WTC11 (cell line): ENCODE measurements around the gene FAN1. TPM values are rescaled to one million over a fixed set of nuclear protein-coding genes. Genes with fewer than 3 reads are reported as not detected.

Experiments used
- CREB1 ChIP-seq: sonication (generic); formaldehyde crosslinking; IDR thresholded peaks from 2 replicates; pipeline ENCODE4 v1.8.0; 2023; ENCODE audit warnings: mild to moderate bottlenecking, missing genetic modification reagents
- ESRRA ChIP-seq: sonication (generic); formaldehyde crosslinking; IDR thresholded peaks from 2 replicates; pipeline ENCODE4 v1.8.1; 2022; ENCODE audit warnings: mild to moderate bottlenecking, missing genetic modification reagents, borderline replicate concordance
- ETV6 ChIP-seq: sonication (generic); formaldehyde crosslinking; IDR thresholded peaks from 2 replicates; pipeline ENCODE4 v1.8.1; 2022; ENCODE audit warnings: mild to moderate bottlenecking, missing genetic modification reagents
- GRHL2 ChIP-seq: fragments of 250-450 bp; sonication (Bioruptor Pico); IDR thresholded peaks from 2 replicates; pipeline ENCODE4 v1.8.0; 2022; ENCODE audit warnings: mild to moderate bottlenecking, moderate library complexity; ENCODE audit not compliant: insufficient replicate concordance, severe bottlenecking
- GTF2I ChIP-seq: fragments of 250-450 bp; sonication (Bioruptor Pico); conservative IDR thresholded peaks from 2 replicates; pipeline ENCODE4 v1.4.0; 2021; ENCODE audit warnings: mild to moderate bottlenecking
- IRF2 ChIP-seq: sonication (generic); formaldehyde crosslinking; IDR thresholded peaks from 2 replicates; pipeline ENCODE4 v1.8.0; 2022; ENCODE audit warnings: low read depth, missing genetic modification reagents, borderline replicate concordance
- JUN ChIP-seq: sonication (generic); formaldehyde crosslinking; IDR thresholded peaks from 2 replicates; pipeline ENCODE4 v1.8.0; 2023; ENCODE audit warnings: mild to moderate bottlenecking, missing genetic modification reagents
- NFATC4 ChIP-seq: fragments of 250-450 bp; sonication (Bioruptor Pico); IDR thresholded peaks from 2 replicates; pipeline ENCODE4 v1.9.0; 2021; ENCODE audit warnings: mild to moderate bottlenecking
- NR3C1 ChIP-seq: sonication (generic); formaldehyde crosslinking; conservative IDR thresholded peaks from 2 replicates; pipeline ENCODE4 v1.8.1; 2023; ENCODE audit warnings: low read depth, mild to moderate bottlenecking, missing genetic modification reagents
- SMAD4 ChIP-seq: sonication (generic); formaldehyde crosslinking; IDR thresholded peaks from 2 replicates; pipeline ENCODE4 v1.8.0; 2022; ENCODE audit warnings: mild to moderate bottlenecking, missing genetic modification reagents
- TEAD1 ChIP-seq: sonication (generic); formaldehyde crosslinking; IDR thresholded peaks from 2 replicates; pipeline ENCODE4 v1.8.0; 2022; ENCODE audit warnings: mild to moderate bottlenecking, missing genetic modification reagents
- ZNF219 ChIP-seq: sonication (generic); formaldehyde crosslinking; IDR thresholded peaks from 2 replicates; pipeline ENCODE4 v1.8.0; 2023; ENCODE audit warnings: missing genetic modification reagents, mild to moderate bottlenecking, borderline replicate concordance
- ZNF317 ChIP-seq: sonication (generic); formaldehyde crosslinking; IDR thresholded peaks from 2 replicates; pipeline ENCODE4 v1.8.1; 2023; ENCODE audit warnings: low read depth, mild to moderate bottlenecking, moderate library complexity, missing genetic modification reagents, borderline replicate concordance
- ZNF396 ChIP-seq: fragments of 250-450 bp; sonication (Bioruptor Pico); IDR thresholded peaks from 2 replicates; pipeline ENCODE4 v1.8.0; 2021; ENCODE audit warnings: mild to moderate bottlenecking, moderate library complexity, borderline replicate concordance
- total RNA-seq: library from RNA; stranded (reverse); gene quantifications from 3 replicates; pipeline ENCODE4 v1.2.3, GENCODE V29; 2021
- TF ChIP-seq, protein P1 (sequence below): sonication (generic); formaldehyde crosslinking; IDR thresholded peaks from 2 replicates; pipeline ENCODE4 v1.8.1; 2023; ENCODE audit warnings: mild to moderate bottlenecking, moderate library complexity, missing genetic modification reagents
- TF ChIP-seq, protein P2 (sequence below): fragments of 250-450 bp; sonication (Bioruptor Pico); IDR thresholded peaks from 2 replicates; pipeline ENCODE4 v1.9.0; 2021; ENCODE audit warnings: mild to moderate bottlenecking, borderline replicate concordance
- TF ChIP-seq, protein P3 (sequence below): sonication (generic); formaldehyde crosslinking; IDR thresholded peaks from 2 replicates; pipeline ENCODE4 v1.8.0; 2022; ENCODE audit warnings: mild to moderate bottlenecking, missing genetic modification reagents
- TF ChIP-seq, protein P4 (sequence below): sonication (generic); formaldehyde crosslinking; IDR thresholded peaks from 2 replicates; pipeline ENCODE4 v1.8.0; 2023; ENCODE audit warnings: missing genetic modification reagents, mild to moderate bottlenecking, borderline replicate concordance
- TF ChIP-seq, protein P5 (sequence below): sonication (generic); formaldehyde crosslinking; IDR thresholded peaks from 2 replicates; pipeline ENCODE4 v1.8.1; 2023; ENCODE audit warnings: mild to moderate bottlenecking, missing genetic modification reagents
- TF ChIP-seq, protein P6 (sequence below): sonication (generic); formaldehyde crosslinking; IDR thresholded peaks from 2 replicates; pipeline ENCODE4 v1.8.0; 2022; ENCODE audit warnings: mild to moderate bottlenecking, missing genetic modification reagents
- TF ChIP-seq, protein P7 (sequence below): sonication (generic); formaldehyde crosslinking; IDR thresholded peaks from 2 replicates; pipeline ENCODE4 v1.8.1; 2023; ENCODE audit warnings: mild to moderate bottlenecking, missing genetic modification reagents

The FAN1 gene
- total RNA-seq, 1 experiment from 2014 or later: 22.8 TPM

DNA sequence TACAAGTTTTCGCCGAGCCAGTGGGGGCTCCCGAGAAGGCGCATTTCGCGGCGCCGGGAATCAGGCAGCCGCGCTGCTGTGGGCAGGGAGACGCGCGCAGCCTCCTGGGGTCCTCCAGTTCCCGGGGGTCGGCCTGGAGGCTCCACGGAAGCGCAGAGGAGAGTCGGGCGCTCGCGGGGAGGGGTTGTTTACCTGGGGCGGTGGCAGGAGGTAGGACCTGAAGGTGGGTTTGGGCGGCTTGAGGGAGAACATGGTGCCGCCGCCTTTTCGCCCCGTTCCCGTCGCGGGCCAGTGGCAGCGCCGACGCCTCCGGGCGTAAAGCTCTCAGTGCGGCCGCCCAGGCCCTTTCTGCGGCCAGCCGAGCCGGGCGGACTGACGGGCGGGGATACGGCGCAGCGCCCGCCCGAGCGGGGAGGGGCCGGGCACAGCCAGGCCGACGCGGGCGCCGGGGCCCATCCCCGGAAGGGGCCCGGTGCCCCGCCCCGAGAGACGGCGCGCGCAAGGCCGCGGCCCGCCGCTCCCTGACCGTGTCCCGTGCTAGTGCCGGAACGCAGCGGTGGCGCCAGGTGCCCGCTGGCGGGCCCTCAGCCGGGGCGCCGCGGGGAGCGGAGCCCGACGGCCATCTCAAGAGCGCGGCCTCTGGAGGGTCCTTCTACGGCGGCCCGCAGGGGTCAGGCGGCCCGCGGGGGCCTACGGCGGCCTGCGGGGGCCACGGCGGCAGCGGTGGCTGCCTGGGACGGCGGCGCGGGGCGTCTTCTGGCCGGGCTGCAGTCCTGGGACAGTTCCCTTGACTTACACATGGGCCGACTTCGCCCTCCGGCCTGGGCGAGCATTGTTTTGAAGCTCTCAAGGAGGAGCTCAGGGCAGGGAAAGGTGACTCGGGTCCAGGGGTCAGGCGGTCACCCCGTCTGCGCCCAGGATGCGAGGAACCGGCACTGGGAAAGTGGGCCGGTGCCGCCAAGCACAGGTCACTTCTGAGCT lies 87.8 kb downstream of the FAN1 start, which contains the start of gene MTMR10 (continued):
- TF ChIP-seq, protein P1, sequence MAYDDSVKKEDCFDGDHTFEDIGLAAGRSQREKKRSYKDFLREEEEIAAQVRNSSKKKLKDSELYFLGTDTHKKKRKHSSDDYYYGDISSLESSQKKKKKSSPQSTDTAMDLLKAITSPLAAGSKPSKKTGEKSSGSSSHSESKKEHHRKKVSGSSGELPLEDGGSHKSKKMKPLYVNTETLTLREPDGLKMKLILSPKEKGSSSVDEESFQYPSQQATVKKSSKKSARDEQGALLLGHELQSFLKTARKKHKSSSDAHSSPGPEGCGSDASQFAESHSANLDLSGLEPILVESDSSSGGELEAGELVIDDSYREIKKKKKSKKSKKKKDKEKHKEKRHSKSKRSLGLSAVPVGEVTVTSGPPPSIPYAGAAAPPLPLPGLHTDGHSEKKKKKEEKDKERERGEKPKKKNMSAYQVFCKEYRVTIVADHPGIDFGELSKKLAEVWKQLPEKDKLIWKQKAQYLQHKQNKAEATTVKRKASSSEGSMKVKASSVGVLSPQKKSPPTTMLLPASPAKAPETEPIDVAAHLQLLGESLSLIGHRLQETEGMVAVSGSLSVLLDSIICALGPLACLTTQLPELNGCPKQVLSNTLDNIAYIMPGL (CRISPR knock-in tag): peak; percentile 70
- TF ChIP-seq ESRRA (no peak), ZNF317 (no peak), ZNF396 (CRISPR knock-in tag) (no peak), JUN (CRISPR knock-in tag) (peak; percentile 74; the same call in 1 of the 2 replicates), GRHL2 (CRISPR knock-in tag) (no peak), NFATC4 (CRISPR knock-in tag) (no peak), SMAD4 (CRISPR knock-in tag) (no peak), IRF2 (no peak), CREB1 (CRISPR knock-in tag) (no peak), GTF2I (CRISPR knock-in tag) (no peak), NR3C1 (CRISPR knock-in tag) (no peak), TEAD1 (no peak; the same call in 1 of the 2 replicates), ETV6 (peak; percentile 9; the same call in 1 of the 2 replicates), ZNF219 (CRISPR knock-in tag) (no peak)
- TF ChIP-seq, protein P2, sequence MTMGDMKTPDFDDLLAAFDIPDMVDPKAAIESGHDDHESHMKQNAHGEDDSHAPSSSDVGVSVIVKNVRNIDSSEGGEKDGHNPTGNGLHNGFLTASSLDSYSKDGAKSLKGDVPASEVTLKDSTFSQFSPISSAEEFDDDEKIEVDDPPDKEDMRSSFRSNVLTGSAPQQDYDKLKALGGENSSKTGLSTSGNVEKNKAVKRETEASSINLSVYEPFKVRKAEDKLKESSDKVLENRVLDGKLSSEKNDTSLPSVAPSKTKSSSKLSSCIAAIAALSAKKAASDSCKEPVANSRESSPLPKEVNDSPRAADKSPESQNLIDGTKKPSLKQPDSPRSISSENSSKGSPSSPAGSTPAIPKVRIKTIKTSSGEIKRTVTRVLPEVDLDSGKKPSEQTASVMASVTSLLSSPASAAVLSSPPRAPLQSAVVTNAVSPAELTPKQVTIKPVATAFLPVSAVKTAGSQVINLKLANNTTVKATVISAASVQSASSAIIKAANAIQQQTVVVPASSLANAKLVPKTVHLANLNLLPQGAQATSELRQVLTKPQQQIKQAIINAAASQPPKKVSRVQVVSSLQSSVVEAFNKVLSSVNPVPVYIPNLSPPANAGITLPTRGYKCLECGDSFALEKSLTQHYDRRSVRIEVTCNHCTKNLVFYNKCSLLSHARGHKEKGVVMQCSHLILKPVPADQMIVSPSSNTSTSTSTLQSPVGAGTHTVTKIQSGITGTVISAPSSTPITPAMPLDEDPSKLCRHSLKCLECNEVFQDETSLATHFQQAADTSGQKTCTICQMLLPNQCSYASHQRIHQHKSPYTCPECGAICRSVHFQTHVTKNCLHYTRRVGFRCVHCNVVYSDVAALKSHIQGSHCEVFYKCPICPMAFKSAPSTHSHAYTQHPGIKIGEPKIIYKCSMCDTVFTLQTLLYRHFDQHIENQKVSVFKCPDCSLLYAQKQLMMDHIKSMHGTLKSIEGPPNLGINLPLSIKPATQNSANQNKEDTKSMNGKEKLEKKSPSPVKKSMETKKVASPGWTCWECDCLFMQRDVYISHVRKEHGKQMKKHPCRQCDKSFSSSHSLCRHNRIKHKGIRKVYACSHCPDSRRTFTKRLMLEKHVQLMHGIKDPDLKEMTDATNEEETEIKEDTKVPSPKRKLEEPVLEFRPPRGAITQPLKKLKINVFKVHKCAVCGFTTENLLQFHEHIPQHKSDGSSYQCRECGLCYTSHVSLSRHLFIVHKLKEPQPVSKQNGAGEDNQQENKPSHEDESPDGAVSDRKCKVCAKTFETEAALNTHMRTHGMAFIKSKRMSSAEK (CRISPR knock-in tag): no peak
- TF ChIP-seq, protein P3, sequence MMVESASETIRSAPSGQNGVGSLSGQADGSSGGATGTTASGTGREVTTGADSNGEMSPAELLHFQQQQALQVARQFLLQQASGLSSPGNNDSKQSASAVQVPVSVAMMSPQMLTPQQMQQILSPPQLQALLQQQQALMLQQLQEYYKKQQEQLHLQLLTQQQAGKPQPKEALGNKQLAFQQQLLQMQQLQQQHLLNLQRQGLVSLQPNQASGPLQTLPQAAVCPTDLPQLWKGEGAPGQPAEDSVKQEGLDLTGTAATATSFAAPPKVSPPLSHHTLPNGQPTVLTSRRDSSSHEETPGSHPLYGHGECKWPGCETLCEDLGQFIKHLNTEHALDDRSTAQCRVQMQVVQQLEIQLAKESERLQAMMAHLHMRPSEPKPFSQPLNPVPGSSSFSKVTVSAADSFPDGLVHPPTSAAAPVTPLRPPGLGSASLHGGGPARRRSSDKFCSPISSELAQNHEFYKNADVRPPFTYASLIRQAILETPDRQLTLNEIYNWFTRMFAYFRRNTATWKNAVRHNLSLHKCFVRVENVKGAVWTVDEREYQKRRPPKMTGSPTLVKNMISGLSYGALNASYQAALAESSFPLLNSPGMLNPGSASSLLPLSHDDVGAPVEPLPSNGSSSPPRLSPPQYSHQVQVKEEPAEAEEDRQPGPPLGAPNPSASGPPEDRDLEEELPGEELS (CRISPR knock-in tag): 0 out of 2 replicates have a peak, but pooled peaks have one; percentile 37
- TF ChIP-seq, protein P4, sequence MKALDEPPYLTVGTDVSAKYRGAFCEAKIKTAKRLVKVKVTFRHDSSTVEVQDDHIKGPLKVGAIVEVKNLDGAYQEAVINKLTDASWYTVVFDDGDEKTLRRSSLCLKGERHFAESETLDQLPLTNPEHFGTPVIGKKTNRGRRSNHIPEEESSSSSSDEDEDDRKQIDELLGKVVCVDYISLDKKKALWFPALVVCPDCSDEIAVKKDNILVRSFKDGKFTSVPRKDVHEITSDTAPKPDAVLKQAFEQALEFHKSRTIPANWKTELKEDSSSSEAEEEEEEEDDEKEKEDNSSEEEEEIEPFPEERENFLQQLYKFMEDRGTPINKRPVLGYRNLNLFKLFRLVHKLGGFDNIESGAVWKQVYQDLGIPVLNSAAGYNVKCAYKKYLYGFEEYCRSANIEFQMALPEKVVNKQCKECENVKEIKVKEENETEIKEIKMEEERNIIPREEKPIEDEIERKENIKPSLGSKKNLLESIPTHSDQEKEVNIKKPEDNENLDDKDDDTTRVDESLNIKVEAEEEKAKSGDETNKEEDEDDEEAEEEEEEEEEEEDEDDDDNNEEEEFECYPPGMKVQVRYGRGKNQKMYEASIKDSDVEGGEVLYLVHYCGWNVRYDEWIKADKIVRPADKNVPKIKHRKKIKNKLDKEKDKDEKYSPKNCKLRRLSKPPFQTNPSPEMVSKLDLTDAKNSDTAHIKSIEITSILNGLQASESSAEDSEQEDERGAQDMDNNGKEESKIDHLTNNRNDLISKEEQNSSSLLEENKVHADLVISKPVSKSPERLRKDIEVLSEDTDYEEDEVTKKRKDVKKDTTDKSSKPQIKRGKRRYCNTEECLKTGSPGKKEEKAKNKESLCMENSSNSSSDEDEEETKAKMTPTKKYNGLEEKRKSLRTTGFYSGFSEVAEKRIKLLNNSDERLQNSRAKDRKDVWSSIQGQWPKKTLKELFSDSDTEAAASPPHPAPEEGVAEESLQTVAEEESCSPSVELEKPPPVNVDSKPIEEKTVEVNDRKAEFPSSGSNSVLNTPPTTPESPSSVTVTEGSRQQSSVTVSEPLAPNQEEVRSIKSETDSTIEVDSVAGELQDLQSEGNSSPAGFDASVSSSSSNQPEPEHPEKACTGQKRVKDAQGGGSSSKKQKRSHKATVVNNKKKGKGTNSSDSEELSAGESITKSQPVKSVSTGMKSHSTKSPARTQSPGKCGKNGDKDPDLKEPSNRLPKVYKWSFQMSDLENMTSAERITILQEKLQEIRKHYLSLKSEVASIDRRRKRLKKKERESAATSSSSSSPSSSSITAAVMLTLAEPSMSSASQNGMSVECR (CRISPR knock-in tag): no peak
- TF ChIP-seq, protein P5, sequence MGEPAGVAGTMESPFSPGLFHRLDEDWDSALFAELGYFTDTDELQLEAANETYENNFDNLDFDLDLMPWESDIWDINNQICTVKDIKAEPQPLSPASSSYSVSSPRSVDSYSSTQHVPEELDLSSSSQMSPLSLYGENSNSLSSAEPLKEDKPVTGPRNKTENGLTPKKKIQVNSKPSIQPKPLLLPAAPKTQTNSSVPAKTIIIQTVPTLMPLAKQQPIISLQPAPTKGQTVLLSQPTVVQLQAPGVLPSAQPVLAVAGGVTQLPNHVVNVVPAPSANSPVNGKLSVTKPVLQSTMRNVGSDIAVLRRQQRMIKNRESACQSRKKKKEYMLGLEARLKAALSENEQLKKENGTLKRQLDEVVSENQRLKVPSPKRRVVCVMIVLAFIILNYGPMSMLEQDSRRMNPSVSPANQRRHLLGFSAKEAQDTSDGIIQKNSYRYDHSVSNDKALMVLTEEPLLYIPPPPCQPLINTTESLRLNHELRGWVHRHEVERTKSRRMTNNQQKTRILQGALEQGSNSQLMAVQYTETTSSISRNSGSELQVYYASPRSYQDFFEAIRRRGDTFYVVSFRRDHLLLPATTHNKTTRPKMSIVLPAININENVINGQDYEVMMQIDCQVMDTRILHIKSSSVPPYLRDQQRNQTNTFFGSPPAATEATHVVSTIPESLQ (CRISPR knock-in tag): no peak
- TF ChIP-seq, protein P6, sequence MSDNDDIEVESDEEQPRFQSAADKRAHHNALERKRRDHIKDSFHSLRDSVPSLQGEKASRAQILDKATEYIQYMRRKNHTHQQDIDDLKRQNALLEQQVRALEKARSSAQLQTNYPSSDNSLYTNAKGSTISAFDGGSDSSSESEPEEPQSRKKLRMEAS (CRISPR knock-in tag): no peak
- TF ChIP-seq, protein P7, sequence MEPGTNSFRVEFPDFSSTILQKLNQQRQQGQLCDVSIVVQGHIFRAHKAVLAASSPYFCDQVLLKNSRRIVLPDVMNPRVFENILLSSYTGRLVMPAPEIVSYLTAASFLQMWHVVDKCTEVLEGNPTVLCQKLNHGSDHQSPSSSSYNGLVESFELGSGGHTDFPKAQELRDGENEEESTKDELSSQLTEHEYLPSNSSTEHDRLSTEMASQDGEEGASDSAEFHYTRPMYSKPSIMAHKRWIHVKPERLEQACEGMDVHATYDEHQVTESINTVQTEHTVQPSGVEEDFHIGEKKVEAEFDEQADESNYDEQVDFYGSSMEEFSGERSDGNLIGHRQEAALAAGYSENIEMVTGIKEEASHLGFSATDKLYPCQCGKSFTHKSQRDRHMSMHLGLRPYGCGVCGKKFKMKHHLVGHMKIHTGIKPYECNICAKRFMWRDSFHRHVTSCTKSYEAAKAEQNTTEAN (CRISPR knock-in tag): no peak
